HCT116 (cell line): ENCODE data around the gene TMEFF2.

Source experiments
- ATF3 ChIP-seq: IDR thresholded peaks from 2 replicates; pipeline ENCODE4 v1.6.1; 2012
- CTCF ChIP-seq, 3 experiments: fragments of 200-600 bp in 1 of 3; sonication (generic) in 1 of 3; IDR thresholded peaks in 2 of 3; conservative IDR thresholded peaks in 1 of 3; 2 replicates each; pipeline ENCODE4 v1.5.1; 2012 to 2017; ENCODE audit warnings: low read depth in 2 of 3, low read length in 2 of 3, antibody characterized with exemption in 1 of 3, borderline replicate concordance in 1 of 3, control low read depth in 1 of 3, mild to moderate bottlenecking in 1 of 3, mixed read lengths in 1 of 3, mixed run types in 1 of 3, moderate library complexity in 1 of 3; ENCODE audit not compliant: insufficient read depth in 1 of 3
- EZH2 ChIP-seq: fragments of 200-600 bp; sonication (generic); IDR thresholded peaks from 2 replicates; pipeline ENCODE4 v1.6.1; 2017; ENCODE audit warnings: antibody characterized with exemption, mixed run types
- POLR2A ChIP-seq: IDR thresholded peaks from 2 replicates; pipeline ENCODE4 v1.7.0; 2011; ENCODE audit warnings: borderline replicate concordance; ENCODE audit not compliant: insufficient read depth, insufficient read length; ENCODE audit errors: extremely low read depth
- POLR2AphosphoS5 ChIP-seq: IDR thresholded peaks from 2 replicates; pipeline ENCODE4 v1.6.1; 2011; ENCODE audit warnings: mild to moderate bottlenecking, low read depth, low read length, moderate library complexity
- REST ChIP-seq: IDR thresholded peaks from 2 replicates; pipeline ENCODE4 v1.6.1; 2012; ENCODE audit warnings: low read depth
- YY1 ChIP-seq: IDR thresholded peaks from 2 replicates; pipeline ENCODE4 v1.6.1; 2011; ENCODE audit warnings: low read length, low read depth, moderate library complexity, mild to moderate bottlenecking; ENCODE audit not compliant: insufficient replicate concordance; ENCODE audit errors: extremely low read depth
- ZFX ChIP-seq: fragments of 450-650 bp; IDR thresholded peaks from 2 replicates; pipeline ENCODE4 v1.6.1; 2017

GRCh38 chr2:192099742-192100141 is 95.0 kb downstream of the TMEFF2 start:
- TF ChIP-seq POLR2AphosphoS5 (no peak), CTCF (IDR thresholded peaks at IDR 0.05 in 2 of 3, conservative IDR thresholded peaks at IDR 0.05 in 1 of 3; ENCODE audit: borderline replicate concordance in 1 of 3, insufficient read depth in 1 of 3, low read depth in 2 of 3, low read length in 2 of 3) (no peak), POLR2A (no peak), EZH2 (no peak), ZFX (no peak), YY1 (no peak), REST (no peak), ATF3 (no peak)
